ENCODE measurements around the gene DISP1. TPM values are rescaled to one million over a fixed set of nuclear protein-coding genes. Genes with fewer than 3 reads are reported as not detected.

The DISP1 gene
- total RNA-seq, 2 experiments from 2014 or later: 1.4 to 1.6 TPM

GRCh38 chr1:222798116-222798515 is 16.7 kb upstream of the DISP1 start:
- H3K4me3 Mint-ChIP-seq: no peak overlapping the region
- H3K36me3 Mint-ChIP-seq (ENCODE audit: low read depth): no peaks in the 10 kb centered on the region
- H3K9me3 Mint-ChIP-seq: no peaks in the 10 kb centered on the region
- Histone ChIP-seq H3K36me3 (ENCODE audit: insufficient read depth, low read length) (no peaks in the 10 kb centered on the region), H3K27ac (ENCODE audit: low read depth in 1 of 2, low read length in 2 of 2) (no peak overlapping the region), H3K9me3 (ENCODE audit: control insufficient read depth in 1 of 2, insufficient read depth in 1 of 2, low read length in 2 of 2) (no peaks in the 10 kb centered on the region), H3K4me3 (ENCODE audit: low read length) (no peak overlapping the region), H3K27me3 (ENCODE audit: control insufficient read depth in 1 of 2, insufficient read depth in 2 of 2, low read length in 2 of 2) (no peaks in the 10 kb centered on the region), H3K4me1 (ENCODE audit: insufficient read depth, low read length) (peaks cover 6% of the 10 kb centered on the region)
- no peak overlapping the region for H3K27ac Mint-ChIP-seq
- ChIA-PET POLR2A (no interaction called here), CTCF (no interaction called here)
- peaks cover 4% of the 10 kb centered on the region for H3K27me3 Mint-ChIP-seq
- ATAC-seq (ENCODE audit: poor library complexity) (no peak), DNase-seq (peak in 1 of 14 experiments; percentile 5)
- TF ChIP-seq CTCF (IDR thresholded peaks at IDR 0.05): no peak
- intact Hi-C loops (cut with DNase I, micrococcal nuclease): no loop called here
- H3K4me1 Mint-ChIP-seq (ENCODE audit: low read depth): no peaks in the 10 kb centered on the region

GRCh38 chr1:222798975-222799374 is 15.9 kb upstream of the DISP1 start:
- Histone ChIP-seq H3K27me3 (ENCODE audit: control insufficient read depth in 1 of 2, insufficient read depth in 2 of 2, low read length in 2 of 2) (no peaks in the 10 kb centered on the region), H3K27ac (ENCODE audit: low read depth in 1 of 2, low read length in 2 of 2) (no peak overlapping the region), H3K4me3 (ENCODE audit: low read length) (no peak overlapping the region), H3K36me3 (ENCODE audit: insufficient read depth, low read length) (no peaks in the 10 kb centered on the region), H3K4me1 (ENCODE audit: insufficient read depth, low read length) (peaks cover 6% of the 10 kb centered on the region), H3K9me3 (ENCODE audit: control insufficient read depth in 1 of 2, insufficient read depth in 1 of 2, low read length in 2 of 2) (no peaks in the 10 kb centered on the region)
- TF ChIP-seq CTCF (IDR thresholded peaks at IDR 0.05): no peak
- no peaks in the 10 kb centered on the region for H3K36me3 Mint-ChIP-seq (ENCODE audit: low read depth)
- no peaks in the 10 kb centered on the region for H3K4me1 Mint-ChIP-seq (ENCODE audit: low read depth)
- POLR2A ChIA-PET: interaction anchor here (0.5 kb wide), 1 partner anchor 25 kb away, joined by 5 read pairs; no protein-coding TSS in a partner anchor
- peaks cover 9% of the 10 kb centered on the region for H3K27me3 Mint-ChIP-seq
- ATAC-seq (ENCODE audit: poor library complexity) (no peak), DNase-seq (peak in 1 of 14 experiments; percentile 5)
- no peaks in the 10 kb centered on the region for H3K9me3 Mint-ChIP-seq
- no peak overlapping the region for H3K4me3 Mint-ChIP-seq
- intact Hi-C loops (cut with DNase I, micrococcal nuclease): no loop called here
- H3K27ac Mint-ChIP-seq: no peak overlapping the region
- CTCF ChIA-PET: no interaction called here

GRCh38 chr1:222801067-222801466 is 13.8 kb upstream of the DISP1 start:
- Histone ChIP-seq H3K27ac (ENCODE audit: low read depth in 1 of 2, low read length in 2 of 2) (no peak overlapping the region), H3K4me1 (ENCODE audit: insufficient read depth, low read length) (peaks cover 6% of the 10 kb centered on the region), H3K27me3 (ENCODE audit: control insufficient read depth in 1 of 2, insufficient read depth in 2 of 2, low read length in 2 of 2) (no peaks in the 10 kb centered on the region), H3K4me3 (ENCODE audit: low read length) (no peak overlapping the region), H3K9me3 (ENCODE audit: control insufficient read depth in 1 of 2, insufficient read depth in 1 of 2, low read length in 2 of 2) (no peaks in the 10 kb centered on the region), H3K36me3 (ENCODE audit: insufficient read depth, low read length) (no peaks in the 10 kb centered on the region)
- intact Hi-C loops (cut with DNase I, micrococcal nuclease): no loop called here
- ATAC-seq (ENCODE audit: poor library complexity) (no peak), DNase-seq (no peak)
- Mint-ChIP-seq H3K36me3 (ENCODE audit: low read depth) (no peaks in the 10 kb centered on the region), H3K4me1 (ENCODE audit: low read depth) (no peaks in the 10 kb centered on the region), H3K27ac (no peak overlapping the region), H3K27me3 (peaks cover 13% of the 10 kb centered on the region), H3K4me3 (no peak overlapping the region), H3K9me3 (no peaks in the 10 kb centered on the region)
- no peak for TF ChIP-seq CTCF (IDR thresholded peaks at IDR 0.05)
- CTCF ChIA-PET: no interaction called here
- POLR2A ChIA-PET: no interaction called here
